Measurements from ENCODE around the gene CDK11A.

- TF ChIP-seq CTCF (IDR thresholded peaks at IDR 0.05; ENCODE audit: insufficient read depth, low read length) (no peak), POLR2AphosphoS5 (IDR thresholded peaks at IDR 0.05; ENCODE audit: low read depth) (no peak), REST (IDR thresholded peaks at IDR 0.05; ENCODE audit: insufficient replicate concordance, low read depth) (no peak), GABPA (IDR thresholded peaks at IDR 0.05; ENCODE audit: low read depth) (no peak), SPI1 (IDR thresholded peaks at IDR 0.05; ENCODE audit: borderline replicate concordance, low read depth) (no peak)
Measured at GRCh38 chr1:1771096-1771495, 46.9 kb upstream of the CDK11A start.
